ENCODE measurements around the gene SDR42E2.

DNA sequence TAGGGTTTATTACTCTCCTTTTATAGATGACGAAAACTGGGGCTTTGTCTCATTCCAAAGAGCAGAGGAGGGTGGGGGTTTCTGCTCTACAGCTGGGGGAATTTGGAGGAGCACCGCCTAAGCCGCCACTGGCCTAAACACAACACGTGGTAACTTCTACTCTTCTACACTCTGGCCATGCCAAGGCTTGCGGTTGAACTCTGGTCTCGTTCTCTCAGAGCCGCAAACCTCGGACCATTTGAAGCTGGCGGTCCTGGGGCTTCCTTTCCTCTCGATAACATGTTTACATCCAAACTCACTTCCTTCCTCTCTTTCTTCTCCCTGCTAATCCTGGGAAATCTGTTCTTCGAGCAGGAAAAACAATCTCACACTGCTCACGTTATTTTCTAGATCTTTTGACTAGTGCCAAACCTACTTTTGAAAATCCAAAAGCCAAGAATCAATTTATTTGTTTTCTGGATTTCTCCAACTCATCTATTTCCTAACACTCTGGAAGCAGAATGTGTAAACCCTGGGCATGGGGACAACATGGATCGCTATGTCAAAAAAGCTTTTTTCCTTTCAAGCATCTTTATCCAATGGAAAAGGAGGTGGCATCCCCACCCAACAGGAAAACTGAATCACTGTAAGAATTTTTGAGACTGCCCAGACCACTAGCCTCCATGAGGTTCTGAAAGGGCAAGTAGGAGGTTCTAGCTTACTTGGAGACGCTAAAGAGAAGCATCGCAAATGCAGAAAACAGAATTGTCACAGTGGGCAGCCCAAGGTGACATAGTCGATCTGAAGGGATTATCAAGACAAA is 30.2 kb downstream of the SDR42E2 start:
- TF ChIP-seq, protein P1, sequence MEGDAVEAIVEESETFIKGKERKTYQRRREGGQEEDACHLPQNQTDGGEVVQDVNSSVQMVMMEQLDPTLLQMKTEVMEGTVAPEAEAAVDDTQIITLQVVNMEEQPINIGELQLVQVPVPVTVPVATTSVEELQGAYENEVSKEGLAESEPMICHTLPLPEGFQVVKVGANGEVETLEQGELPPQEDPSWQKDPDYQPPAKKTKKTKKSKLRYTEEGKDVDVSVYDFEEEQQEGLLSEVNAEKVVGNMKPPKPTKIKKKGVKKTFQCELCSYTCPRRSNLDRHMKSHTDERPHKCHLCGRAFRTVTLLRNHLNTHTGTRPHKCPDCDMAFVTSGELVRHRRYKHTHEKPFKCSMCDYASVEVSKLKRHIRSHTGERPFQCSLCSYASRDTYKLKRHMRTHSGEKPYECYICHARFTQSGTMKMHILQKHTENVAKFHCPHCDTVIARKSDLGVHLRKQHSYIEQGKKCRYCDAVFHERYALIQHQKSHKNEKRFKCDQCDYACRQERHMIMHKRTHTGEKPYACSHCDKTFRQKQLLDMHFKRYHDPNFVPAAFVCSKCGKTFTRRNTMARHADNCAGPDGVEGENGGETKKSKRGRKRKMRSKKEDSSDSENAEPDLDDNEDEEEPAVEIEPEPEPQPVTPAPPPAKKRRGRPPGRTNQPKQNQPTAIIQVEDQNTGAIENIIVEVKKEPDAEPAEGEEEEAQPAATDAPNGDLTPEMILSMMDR (conservative IDR thresholded peaks at IDR 0.05; ENCODE audit: low read length) = no peak
- TF ChIP-seq EZH2phosphoT487 (IDR thresholded peaks at IDR 0.05; ENCODE audit: borderline replicate concordance, low read depth, low read length) = no peak
